Ascending aorta (tissue), 2 donors: Measurements from ENCODE around the gene TH. TPM values are rescaled to one million over a fixed set of nuclear protein-coding genes. Genes with fewer than 3 reads are reported as not detected.
A peak's percentile ranks its signal among the peaks of the same experiment; 100 is the strongest.

Experiments
- DNase-seq, 2 donors: peaks; one replicate each; pipeline ENCODE4 v3.0.0-alpha.2; 2019; ENCODE audit warnings: low spot score in 2 of 2
- H3K27ac ChIP-seq, 2 donors: fragments of 200-600 bp; sonication (generic); one replicate each; pipeline ENCODE4 v1.5.1; 2016 to 2017; ENCODE audit warnings: mild to moderate bottlenecking in 1 of 2
- H3K27me3 ChIP-seq: fragments of 200-600 bp; sonication (generic); one replicate; pipeline ENCODE4 v1.5.1; 2017
- H3K36me3 ChIP-seq, 2 donors: fragments of 200-600 bp; sonication (generic); one replicate each; pipeline ENCODE4 v1.5.1; 2016
- H3K4me1 ChIP-seq, 2 donors: fragments of 200-600 bp; sonication (generic); one replicate each; pipeline ENCODE4 v1.5.1; 2016 to 2017; ENCODE audit warnings: mild to moderate bottlenecking in 1 of 2
- H3K4me3 ChIP-seq, 2 donors: fragments of 200-600 bp; sonication (generic); one replicate each; pipeline ENCODE4 v1.5.1; 2016 to 2017; ENCODE audit warnings: mild to moderate bottlenecking in 1 of 2
- H3K9me3 ChIP-seq, 2 donors: fragments of 200-600 bp; sonication (generic); one replicate each; pipeline ENCODE4 v1.5.1; 2016
- intact Hi-C: fragments of 100-400 bp; cut with DNase I; formaldehyde crosslinking; loops from one replicate; pipeline ENCODE4 v1.15.1; 2023
- total RNA-seq: library from RNA; depleted of rRNA; stranded (reverse); fragments of >200 nt; gene quantifications from one replicate; pipeline ENCODE4 v1.1.0, GENCODE V29; 2016
- TF ChIP-seq, protein P1 (sequence below), 3 experiments: fragments of 200-600 bp in 2 of 3; fragments of 450-650 bp in 1 of 3; sonication (generic) in 2 of 3; IDR thresholded peaks; one replicate each; pipeline ENCODE4 v1.5.1; 2016 to 2019; ENCODE audit warnings: antibody characterized with exemption in 3 of 3, mild to moderate bottlenecking in 1 of 3, moderate library complexity in 1 of 3

TH gene
- total RNA-seq, 1 donor from 2014 or later = not detected

GRCh38 chr11:2209900-2210321, 38.3 kb upstream of the TH start:
- TF ChIP-seq, protein P1, sequence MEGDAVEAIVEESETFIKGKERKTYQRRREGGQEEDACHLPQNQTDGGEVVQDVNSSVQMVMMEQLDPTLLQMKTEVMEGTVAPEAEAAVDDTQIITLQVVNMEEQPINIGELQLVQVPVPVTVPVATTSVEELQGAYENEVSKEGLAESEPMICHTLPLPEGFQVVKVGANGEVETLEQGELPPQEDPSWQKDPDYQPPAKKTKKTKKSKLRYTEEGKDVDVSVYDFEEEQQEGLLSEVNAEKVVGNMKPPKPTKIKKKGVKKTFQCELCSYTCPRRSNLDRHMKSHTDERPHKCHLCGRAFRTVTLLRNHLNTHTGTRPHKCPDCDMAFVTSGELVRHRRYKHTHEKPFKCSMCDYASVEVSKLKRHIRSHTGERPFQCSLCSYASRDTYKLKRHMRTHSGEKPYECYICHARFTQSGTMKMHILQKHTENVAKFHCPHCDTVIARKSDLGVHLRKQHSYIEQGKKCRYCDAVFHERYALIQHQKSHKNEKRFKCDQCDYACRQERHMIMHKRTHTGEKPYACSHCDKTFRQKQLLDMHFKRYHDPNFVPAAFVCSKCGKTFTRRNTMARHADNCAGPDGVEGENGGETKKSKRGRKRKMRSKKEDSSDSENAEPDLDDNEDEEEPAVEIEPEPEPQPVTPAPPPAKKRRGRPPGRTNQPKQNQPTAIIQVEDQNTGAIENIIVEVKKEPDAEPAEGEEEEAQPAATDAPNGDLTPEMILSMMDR (IDR thresholded peaks at IDR 0.05) = no peak
- Histone ChIP-seq H3K4me1 (no peaks in the 10 kb centered on the region), H3K27ac (no peak overlapping the region), H3K36me3 (no peaks in the 10 kb centered on the region), H3K27me3 (no peaks in the 10 kb centered on the region), H3K4me3 (no peak overlapping the region), H3K9me3 (no peaks in the 10 kb centered on the region)
- no peak for DNase-seq
- intact Hi-C loops = no loop called here

GRCh38 chr11:2209370-2209801, 37.8 kb upstream of the TH start:
- DNase-seq = no peak
- intact Hi-C loops = no loop called here
- Histone ChIP-seq H3K27ac (no peak overlapping the region), H3K36me3 (no peaks in the 10 kb centered on the region), H3K4me3 (no peak overlapping the region), H3K27me3 (no peaks in the 10 kb centered on the region), H3K4me1 (no peaks in the 10 kb centered on the region), H3K9me3 (no peaks in the 10 kb centered on the region)
- TF ChIP-seq, protein P1 (IDR thresholded peaks at IDR 0.05) = no peak

- H3K36me3 ChIP-seq = no peaks in the 10 kb centered on the region
- H3K4me3 ChIP-seq = no peak overlapping the region
- H3K9me3 ChIP-seq = no peaks in the 10 kb centered on the region
- intact Hi-C loops = no loop called here
- peak in 1 of 2 donors; percentile 55 for DNase-seq
- H3K4me1 ChIP-seq = no peaks in the 10 kb centered on the region
- TF ChIP-seq, protein P1 (IDR thresholded peaks at IDR 0.05) = no peak
- no peak overlapping the region for H3K27ac ChIP-seq
- H3K27me3 ChIP-seq = no peaks in the 10 kb centered on the region
Observed at GRCh38 chr11:2208691-2209369, 37.2 kb upstream of the TH start.

DNA sequence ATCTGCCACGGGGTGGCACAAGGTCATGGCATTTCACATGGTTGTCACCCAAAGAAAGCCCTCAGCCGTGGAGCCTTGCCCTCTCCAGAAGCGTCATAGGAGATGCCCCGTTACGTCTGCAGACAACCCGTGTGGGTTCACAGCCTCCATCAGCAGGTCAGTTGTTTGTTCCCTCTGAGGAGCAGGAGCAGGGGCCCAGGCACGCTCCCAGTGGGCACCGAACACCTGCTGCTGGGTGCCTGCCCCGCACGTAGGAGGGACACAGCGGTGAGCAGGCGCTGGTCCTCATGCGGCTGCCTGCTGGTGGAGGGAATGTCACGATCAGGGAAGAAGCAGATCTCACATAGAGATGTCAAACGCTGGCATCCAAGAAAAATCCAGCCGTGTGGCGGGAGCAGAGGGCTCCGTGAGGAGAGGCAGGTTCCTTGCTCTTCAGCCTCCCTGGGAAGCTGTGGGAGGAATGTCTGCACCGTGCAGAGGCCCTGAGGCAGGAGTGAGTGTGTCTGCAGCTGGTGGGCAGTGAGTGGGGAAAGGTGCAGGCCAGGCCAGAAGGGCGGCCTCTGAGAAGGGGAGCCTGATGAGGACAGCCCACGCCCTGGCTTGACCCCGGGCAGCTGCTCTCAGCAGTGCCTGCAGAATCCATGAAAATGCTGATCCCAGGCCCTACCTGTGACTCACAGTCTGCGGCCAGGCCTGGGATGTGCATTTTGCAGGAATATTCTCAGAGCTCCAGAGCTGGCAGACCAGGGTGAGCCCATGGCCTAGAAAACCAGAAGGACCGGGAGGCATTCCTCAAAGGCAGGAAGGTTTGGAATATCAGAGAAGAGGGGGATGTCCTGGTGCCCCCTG, 36.4 kb upstream of the TH start:
- TF ChIP-seq, protein P1 (IDR thresholded peaks at IDR 0.05) = no peak
- H3K9me3 ChIP-seq = no peaks in the 10 kb centered on the region
- H3K27me3 ChIP-seq = no peaks in the 10 kb centered on the region
- intact Hi-C loops = no loop called here
- H3K4me3 ChIP-seq = no peak overlapping the region
- H3K27ac ChIP-seq = no peak overlapping the region
- H3K36me3 ChIP-seq = no peaks in the 10 kb centered on the region
- no peaks in the 10 kb centered on the region for H3K4me1 ChIP-seq
- peak in 1 of 2 donors; percentile 52 for DNase-seq

- H3K4me1 ChIP-seq = no peaks in the 10 kb centered on the region
- DNase-seq = peak in 1 of 2 donors; percentile 50
- H3K36me3 ChIP-seq = no peaks in the 10 kb centered on the region
- no peaks in the 10 kb centered on the region for H3K9me3 ChIP-seq
- H3K4me3 ChIP-seq = no peak overlapping the region
- H3K27me3 ChIP-seq = no peaks in the 10 kb centered on the region
- intact Hi-C loops = no loop called here
- H3K27ac ChIP-seq = no peak overlapping the region
- TF ChIP-seq, protein P1 (IDR thresholded peaks at IDR 0.05) = no peak
Observed at GRCh38 chr11:2207212-2207611, 35.6 kb upstream of the TH start.
